Adipocyte (in vitro differentiated cells): ENCODE data around the gene CPT1A.

Source experiments
- DNase-seq: peaks from one replicate; pipeline ENCODE4 v3.0.0-alpha.2; 2015; ENCODE audit warnings: low read depth
- H3K27me3 ChIP-seq: replicated peaks from 2 replicates; pipeline ENCODE4 v1.7.0; 2013; ENCODE audit warnings: mild to moderate bottlenecking, low read length, moderate library complexity; ENCODE audit not compliant: control insufficient read depth, insufficient read depth
- H3K36me3 ChIP-seq: 2 replicates; pipeline ENCODE4 v1.7.0; 2013; ENCODE audit warnings: low read length, mild to moderate bottlenecking, moderate library complexity; ENCODE audit not compliant: control insufficient read depth, insufficient read depth, severe bottlenecking
- H3K4me1 ChIP-seq: 2 replicates; pipeline ENCODE4 v1.7.0; 2013; ENCODE audit warnings: mild to moderate bottlenecking, low read length, moderate library complexity; ENCODE audit not compliant: control insufficient read depth, insufficient read depth
- H3K4me3 ChIP-seq: 2 replicates; pipeline ENCODE4 v1.7.0; 2013; ENCODE audit warnings: mild to moderate bottlenecking, low read length, moderate library complexity
- H3K9ac ChIP-seq: 2 replicates; pipeline ENCODE4 v1.7.0; 2013; ENCODE audit warnings: mild to moderate bottlenecking, low read length, moderate library complexity
- H3K9me3 ChIP-seq: 2 replicates; pipeline ENCODE4 v1.7.0; 2013; ENCODE audit warnings: mild to moderate bottlenecking, low read length, moderate library complexity; ENCODE audit not compliant: control insufficient read depth

Gene CPT1A

DNA sequence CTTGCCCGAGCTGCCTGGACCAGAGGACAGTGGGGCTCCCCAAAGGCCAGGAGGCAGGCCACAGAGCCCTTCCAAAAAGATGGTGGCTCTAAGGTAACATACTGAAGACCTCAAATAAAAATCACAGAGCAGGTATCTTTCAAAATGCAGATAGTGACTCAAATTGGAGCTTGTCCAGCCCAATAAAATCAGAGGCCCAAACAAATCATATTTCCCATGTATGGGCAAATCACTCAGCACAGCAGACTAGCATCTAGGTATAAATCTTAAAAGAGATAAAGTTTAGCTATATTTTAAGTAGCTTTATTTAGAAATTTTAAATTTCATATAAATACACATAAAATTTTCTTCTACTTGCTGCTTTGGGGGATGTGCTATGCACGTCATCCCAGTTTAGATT lies 93.7 kb downstream of the CPT1A start:
- Histone ChIP-seq H3K9me3 (no peaks in the 10 kb centered on the region), H3K4me3 (no peak overlapping the region), H3K27me3 (peaks cover 8% of the 10 kb centered on the region), H3K4me1 (peaks cover 13% of the 10 kb centered on the region), H3K36me3 (no peaks in the 10 kb centered on the region), H3K9ac (no peak overlapping the region)
- no peak for DNase-seq

DNA sequence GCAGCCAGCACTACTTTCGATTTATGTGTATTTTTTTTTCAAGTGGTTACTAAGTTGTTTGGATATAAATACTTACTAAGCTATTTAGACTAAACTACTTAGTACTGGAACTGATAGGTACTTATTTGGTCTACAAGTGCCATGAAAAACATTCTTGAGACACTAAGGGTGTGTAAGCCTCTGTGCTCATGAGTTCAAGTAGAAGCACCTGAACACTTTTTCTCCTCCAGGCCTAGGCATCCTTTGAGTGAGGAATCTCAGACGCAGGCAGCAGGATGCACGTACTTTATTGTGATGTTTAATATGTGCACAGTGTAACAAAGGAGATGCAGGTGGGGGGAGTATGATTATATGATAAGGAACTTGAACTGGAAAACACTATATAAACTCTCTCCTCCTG lies 98.2 kb downstream of the CPT1A start:
- Histone ChIP-seq H3K9me3 (no peaks in the 10 kb centered on the region), H3K36me3 (no peaks in the 10 kb centered on the region), H3K4me3 (no peak overlapping the region), H3K27me3 (peaks cover 31% of the 10 kb centered on the region), H3K4me1 (no peaks in the 10 kb centered on the region), H3K9ac (no peak overlapping the region)
- no peak for DNase-seq

DNA sequence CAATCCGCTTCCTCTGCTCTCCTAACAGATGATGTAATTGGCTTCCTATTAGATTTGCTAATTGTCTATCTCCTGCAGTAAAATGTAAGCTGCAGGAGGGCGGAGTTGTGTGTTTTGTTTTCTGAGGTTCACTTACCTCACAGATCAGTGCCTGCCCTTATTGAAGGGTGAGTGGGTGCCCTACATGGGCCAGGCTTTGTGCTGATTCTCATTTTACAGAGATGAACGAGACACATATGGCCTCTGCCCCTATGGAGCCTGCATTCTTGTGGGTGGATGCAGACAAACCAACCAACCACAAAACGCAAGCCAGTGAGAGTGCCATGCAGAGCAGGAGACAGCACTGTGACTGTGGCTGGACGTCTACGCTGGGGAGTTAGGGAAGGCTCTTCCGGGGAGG lies 100.3 kb downstream of the CPT1A start:
- Histone ChIP-seq H3K9me3 (no peaks in the 10 kb centered on the region), H3K4me1 (no peaks in the 10 kb centered on the region), H3K27me3 (peaks cover 43% of the 10 kb centered on the region), H3K9ac (no peak overlapping the region), H3K4me3 (no peak overlapping the region), H3K36me3 (no peaks in the 10 kb centered on the region)
- DNase-seq = no peak

DNA sequence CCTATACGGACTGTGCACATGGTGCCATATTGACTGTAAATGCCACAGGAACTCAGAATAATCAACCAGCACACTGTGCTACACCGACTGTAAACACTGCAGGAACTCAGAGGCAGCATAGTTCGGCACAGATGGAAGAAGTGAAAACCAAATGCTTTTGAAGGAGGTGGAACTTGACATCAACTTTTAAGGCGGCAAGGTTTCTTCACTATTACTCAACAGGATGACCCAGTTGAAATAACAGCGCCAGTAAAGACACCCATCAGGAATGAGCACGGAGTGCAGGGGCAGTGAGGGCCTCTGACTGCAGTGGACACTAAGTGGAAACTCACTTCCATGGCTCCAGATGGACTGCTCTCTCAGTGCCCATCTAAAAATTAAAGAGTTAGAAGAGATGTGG lies 106.1 kb downstream of the CPT1A start:
- Histone ChIP-seq H3K9ac (no peak overlapping the region), H3K9me3 (no peaks in the 10 kb centered on the region), H3K27me3 (peaks cover 71% of the 10 kb centered on the region), H3K36me3 (no peaks in the 10 kb centered on the region), H3K4me3 (no peak overlapping the region), H3K4me1 (no peaks in the 10 kb centered on the region)
- DNase-seq = no peak

DNA sequence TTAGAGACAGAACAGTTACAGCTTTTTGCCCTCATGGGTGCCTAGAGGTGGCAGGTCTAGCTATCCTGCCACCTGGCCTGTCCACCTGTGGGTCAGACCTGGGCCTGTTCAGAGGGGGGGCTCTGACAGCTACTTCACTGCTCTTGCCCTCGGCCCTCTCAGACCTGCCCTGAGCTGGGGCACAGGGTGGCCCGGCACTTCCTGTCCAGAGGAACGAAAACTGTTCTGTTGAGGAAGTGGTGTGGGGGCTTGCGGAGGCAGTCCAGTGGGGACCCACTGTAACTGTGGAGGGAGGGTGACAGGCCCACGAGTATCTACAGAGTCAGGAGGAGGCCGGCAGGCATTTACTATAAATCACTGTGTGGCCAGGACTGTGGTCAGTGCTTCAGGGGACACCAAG lies 106.6 kb downstream of the CPT1A start:
- H3K9ac ChIP-seq = no peak overlapping the region
- no peaks in the 10 kb centered on the region for H3K9me3 ChIP-seq
- H3K27me3 ChIP-seq = peaks cover 66% of the 10 kb centered on the region
- H3K4me3 ChIP-seq = no peak overlapping the region
- no peaks in the 10 kb centered on the region for H3K36me3 ChIP-seq
- no peaks in the 10 kb centered on the region for H3K4me1 ChIP-seq
- DNase-seq = no peak

DNA sequence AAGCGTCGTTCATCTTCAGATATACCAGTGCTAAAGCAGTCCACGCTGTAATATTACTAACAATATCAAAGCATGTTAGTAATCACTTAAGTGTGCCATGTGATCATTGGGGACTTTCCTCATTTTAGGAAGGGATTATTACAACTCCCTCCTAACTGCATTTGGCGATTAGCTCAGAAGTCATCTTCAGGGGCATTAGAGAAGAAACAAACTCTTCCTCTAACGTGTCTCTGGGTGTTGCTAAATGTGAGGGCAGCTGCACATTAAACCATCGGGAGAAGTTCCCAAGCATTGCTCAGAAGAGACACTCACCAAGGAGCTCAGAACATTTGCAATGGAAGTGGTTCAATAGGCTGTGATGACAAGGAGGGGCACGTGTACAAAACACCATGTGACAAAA lies 107.6 kb downstream of the CPT1A start:
- H3K9me3 ChIP-seq = no peaks in the 10 kb centered on the region
- no peak overlapping the region for H3K9ac ChIP-seq
- no peaks in the 10 kb centered on the region for H3K36me3 ChIP-seq
- DNase-seq = no peak
- H3K27me3 ChIP-seq = peaks cover 65% of the 10 kb centered on the region
- no peak overlapping the region for H3K4me3 ChIP-seq
- no peaks in the 10 kb centered on the region for H3K4me1 ChIP-seq

DNA sequence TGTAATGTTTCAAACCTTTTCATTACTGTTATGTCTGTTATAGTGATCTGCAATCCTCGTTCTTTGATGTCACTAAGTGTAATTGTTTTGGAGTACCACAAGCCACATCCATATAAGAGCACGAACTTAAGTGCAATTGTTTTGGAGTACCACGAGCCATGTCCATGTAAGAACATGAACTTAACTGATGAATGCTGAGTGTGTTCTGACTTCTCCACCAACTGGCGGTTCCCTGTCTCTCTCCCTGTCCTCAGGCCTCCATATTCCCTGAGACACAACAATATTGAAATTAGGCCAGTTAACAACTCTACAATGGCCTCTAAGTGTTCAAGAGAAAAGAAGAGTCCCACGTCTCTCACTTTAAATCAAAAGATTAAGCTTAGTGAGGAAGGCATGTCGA lies 113.9 kb downstream of the CPT1A start:
- no peak for DNase-seq
- Histone ChIP-seq H3K36me3 (no peaks in the 10 kb centered on the region), H3K4me3 (no peak overlapping the region), H3K9me3 (no peaks in the 10 kb centered on the region), H3K9ac (no peak overlapping the region), H3K27me3 (peaks cover 54% of the 10 kb centered on the region), H3K4me1 (no peaks in the 10 kb centered on the region)

DNA sequence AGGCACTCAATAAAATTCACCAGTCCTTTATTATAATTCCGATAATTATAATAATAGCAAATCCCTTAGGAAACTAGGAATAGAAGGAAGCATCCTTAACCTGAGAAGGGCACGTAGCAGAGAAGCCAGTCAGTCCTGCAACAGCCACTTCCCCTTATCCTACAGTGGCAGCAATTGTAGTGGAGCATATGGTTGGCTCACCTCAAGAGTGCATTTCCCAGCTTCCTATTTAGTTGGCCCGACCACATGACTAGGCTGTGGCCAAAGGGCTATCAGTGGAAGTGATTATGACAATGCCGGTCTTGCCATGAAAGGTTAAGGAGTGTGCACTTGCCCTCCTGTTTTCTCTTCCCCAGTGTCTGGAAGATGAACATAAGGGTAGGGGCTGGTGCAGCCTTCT lies 117.4 kb downstream of the CPT1A start:
- peaks cover 64% of the 10 kb centered on the region for H3K27me3 ChIP-seq

DNA sequence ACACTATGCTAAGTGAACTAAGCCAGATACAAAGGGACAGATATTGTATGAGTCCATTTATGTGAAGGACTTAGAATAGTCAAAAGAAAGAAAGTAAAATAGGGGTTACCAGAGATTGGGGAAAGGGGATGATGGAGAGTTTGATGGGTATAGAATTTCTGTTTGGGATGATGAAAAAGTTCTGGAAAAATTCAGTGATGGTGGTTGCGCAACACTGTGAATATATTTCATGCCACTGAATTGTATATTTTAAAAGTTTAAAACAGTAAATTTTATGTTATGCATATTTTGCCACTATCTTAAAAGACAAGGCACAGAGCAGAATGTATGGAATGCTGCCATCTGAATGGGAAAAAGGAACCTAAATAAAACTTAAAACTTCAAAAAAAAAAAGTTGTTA lies 119.6 kb downstream of the CPT1A start:
- Histone ChIP-seq H3K4me1 (no peaks in the 10 kb centered on the region), H3K9ac (no peak overlapping the region), H3K9me3 (peaks cover 28% of the 10 kb centered on the region), H3K4me3 (no peak overlapping the region), H3K27me3 (peaks cover 67% of the 10 kb centered on the region), H3K36me3 (no peaks in the 10 kb centered on the region)
- DNase-seq = peak; percentile 27

More for the DNA sequence above, 117.4 kb downstream of the CPT1A start:
- peaks cover 12% of the 10 kb centered on the region for H3K9me3 ChIP-seq
- no peaks in the 10 kb centered on the region for H3K36me3 ChIP-seq
- no peak overlapping the region for H3K4me3 ChIP-seq
- no peak overlapping the region for H3K9ac ChIP-seq
- no peaks in the 10 kb centered on the region for H3K4me1 ChIP-seq
- DNase-seq = no peak

DNA sequence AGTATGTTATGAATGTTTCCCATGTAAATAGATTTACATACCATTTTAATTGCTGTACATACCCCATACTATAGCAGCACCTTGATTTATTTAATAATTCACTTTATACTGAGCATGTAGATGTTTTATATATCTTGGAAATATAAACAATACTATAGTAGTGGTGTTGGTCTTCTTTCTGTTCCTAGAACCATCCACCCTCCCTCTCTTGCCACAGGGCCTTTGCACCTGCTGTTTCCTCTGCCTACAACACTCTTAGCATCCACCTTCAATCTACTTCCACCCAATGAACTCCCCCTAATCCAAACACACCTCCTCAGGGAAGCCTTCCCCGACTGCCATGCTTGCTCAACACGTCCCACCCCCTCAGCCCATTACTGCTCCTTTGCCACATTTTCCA lies 120.6 kb downstream of the CPT1A start:
- Histone ChIP-seq H3K4me1 (no peaks in the 10 kb centered on the region), H3K9ac (no peak overlapping the region), H3K9me3 (peaks cover 38% of the 10 kb centered on the region), H3K27me3 (peaks cover 73% of the 10 kb centered on the region), H3K4me3 (no peak overlapping the region), H3K36me3 (no peaks in the 10 kb centered on the region)
- DNase-seq = no peak

DNA sequence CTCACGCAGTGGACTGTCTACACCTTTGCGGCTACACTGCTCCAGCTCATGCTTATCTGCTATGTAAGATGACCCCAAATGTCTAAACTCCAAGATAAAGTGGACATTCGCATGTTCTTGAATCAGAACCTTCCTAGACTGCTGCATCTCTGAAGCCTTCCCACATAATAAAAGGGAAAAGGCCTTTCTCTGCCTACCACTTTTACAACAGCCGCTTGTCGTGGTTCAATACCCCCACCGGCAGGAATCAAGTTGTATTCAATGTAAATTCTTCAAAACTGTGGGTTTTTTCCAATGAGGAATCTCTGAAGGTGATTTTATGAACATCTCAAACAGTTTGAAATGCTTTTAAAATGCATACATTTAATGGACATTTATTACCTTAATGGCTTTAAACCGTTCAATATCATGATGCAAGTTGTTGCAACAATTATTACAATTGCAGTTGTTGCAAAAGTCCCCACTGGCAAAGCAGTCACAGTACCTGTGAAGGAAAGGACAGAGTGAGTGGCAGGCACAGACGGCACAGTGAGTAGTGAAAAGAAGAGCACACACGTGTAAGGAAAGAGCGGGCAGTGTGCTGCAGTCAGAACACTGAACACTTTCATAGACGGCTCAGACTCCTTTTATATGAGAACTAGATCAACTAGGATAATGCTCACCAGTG lies 126.1 kb downstream of the CPT1A start:
- Histone ChIP-seq H3K4me1 (no peaks in the 10 kb centered on the region), H3K4me3 (no peak overlapping the region), H3K27me3 (peaks cover 86% of the 10 kb centered on the region), H3K9me3 (peaks cover 40% of the 10 kb centered on the region), H3K36me3 (no peaks in the 10 kb centered on the region), H3K9ac (no peak overlapping the region)
- no peak for DNase-seq
